COLO668 (cell line): ENCODE data around the gene CFAP298.
"Not testable (repeated sequence)": the region's sequence is repeated elsewhere in the genome, so short reads cannot be mapped to it uniquely, and the experiment has no call there.

Experiments used
- DNase-seq: peaks from one replicate; lab custom pipeline; 2025; ENCODE audit not compliant: unreplicated experiment; lab: John Stamatoyannopoulos, UW

Gene CFAP298, protein sequence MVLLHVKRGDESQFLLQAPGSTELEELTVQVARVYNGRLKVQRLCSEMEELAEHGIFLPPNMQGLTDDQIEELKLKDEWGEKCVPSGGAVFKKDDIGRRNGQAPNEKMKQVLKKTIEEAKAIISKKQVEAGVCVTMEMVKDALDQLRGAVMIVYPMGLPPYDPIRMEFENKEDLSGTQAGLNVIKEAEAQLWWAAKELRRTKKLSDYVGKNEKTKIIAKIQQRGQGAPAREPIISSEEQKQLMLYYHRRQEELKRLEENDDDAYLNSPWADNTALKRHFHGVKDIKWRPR

DNA sequence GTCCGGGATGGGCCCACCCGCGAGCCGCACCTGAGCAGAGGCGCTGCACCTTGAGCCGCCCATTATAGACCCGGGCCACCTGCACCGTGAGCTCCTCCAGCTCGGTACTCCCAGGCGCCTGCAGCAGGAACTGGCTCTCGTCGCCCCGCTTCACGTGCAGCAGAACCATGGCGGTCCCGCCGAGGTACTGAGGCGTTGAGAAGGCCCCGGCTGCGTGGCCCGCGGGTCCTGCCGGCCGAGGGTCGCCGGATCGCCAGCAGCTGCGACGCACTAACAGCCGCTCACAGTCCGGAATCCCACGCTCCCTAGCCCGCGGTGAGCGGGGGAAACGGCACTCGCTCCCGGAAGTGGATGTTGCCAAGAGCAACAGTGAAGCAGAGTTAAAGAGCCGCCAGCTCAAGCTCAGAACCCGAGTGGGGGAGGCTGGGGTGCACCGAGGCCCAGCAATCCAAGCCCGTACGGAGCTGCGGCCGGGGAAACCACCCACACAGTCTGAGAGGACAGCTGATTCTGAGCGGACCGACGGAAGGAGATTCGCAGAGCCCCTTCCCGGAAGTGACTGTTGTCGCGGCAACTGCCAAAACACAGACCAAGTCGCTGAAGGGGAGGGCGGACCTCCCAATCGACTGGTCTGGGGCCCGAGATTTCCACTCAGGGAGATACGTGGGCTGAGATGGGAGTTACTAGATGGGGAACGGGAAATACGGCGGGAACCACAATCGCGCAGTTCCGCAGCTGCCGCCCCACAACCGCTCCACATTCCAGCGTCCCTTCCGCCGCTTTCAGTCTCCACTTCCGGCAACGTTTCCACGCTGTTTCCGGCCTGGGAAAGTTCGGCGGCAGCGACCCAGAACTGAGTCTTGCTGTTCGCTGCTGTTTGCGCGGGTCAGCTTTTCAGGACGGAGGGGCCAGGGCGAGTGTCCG, at the start of gene CFAP298:
CFAP298 (minus strand) TSS at position 303 of the 924 bp plus-strand sequence; CDS start at position 169, 134 bp downstream.
- DNase-seq = peak; percentile 90

GRCh38 chr21:32661026-32661782, 49.0 kb upstream of the CFAP298 start:
- not testable (repeated sequence) for DNase-seq

- DNase-seq = no peak
These were observed 46.3 kb upstream of the CFAP298 start for GRCh38 chr21:32658524-32658923.

DNA sequence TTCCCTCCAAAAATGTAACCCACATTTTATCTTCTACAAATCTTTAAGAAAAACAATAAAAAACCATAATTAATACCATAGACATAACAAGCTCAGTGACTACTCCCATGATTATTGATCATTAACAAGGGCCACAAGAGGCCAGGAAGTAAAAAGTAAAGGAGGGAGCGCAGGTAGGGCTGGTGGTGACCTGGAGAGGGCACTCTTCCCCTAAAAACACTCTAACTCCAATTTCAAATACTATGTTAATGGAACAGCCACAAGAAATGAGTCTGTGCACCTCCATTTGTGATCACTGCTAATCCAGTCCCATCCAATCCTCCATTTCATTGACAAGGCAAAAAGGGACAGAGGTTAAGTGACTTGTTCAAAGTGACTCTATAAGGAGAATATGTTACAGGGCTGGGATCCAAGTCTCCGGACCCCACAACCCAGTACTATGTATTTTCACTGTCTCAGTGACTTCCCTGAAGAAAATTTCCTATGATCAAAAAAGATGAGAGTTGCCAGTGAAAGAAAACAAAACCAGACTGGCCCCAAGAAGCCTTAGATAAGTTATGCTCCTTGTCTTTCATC, 41.2 kb upstream of the CFAP298 start:
- DNase-seq = peak; percentile 12

- no peak for DNase-seq
These were observed 36.0 kb upstream of the CFAP298 start for GRCh38 chr21:32648165-32648564.

GRCh38 chr21:32645261-32646182, 33.3 kb upstream of the CFAP298 start:
- no peak for DNase-seq

- DNase-seq = no peak
These were observed 29.8 kb upstream of the CFAP298 start for GRCh38 chr21:32641710-32642698.

DNA sequence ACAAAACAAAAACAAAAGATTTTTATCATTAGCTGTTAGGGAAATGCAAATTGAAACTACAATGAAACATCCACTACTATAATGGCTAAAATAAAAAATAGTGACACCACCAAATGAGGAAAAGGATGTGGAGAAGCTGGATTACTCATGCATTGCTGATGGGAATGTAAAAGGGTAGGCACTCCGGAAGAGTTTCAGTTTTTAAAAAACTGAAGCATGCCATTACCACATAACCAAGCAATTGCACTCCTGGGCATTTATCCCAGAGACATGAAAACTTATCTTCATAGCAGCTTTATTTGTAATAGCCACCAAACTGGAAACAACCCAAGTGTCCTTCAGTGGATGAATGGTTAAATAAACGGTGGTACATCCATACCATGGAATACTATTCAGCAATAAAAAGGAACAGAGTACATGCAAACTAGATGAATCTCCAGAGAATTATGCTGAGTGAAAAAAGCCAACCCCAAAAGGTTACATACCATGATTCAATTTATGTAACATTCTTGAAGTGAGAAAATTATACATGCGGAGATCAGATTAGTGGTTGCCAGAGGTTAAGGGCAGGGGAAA, 14.5 kb upstream of the CFAP298 start:
- no peak for DNase-seq

GRCh38 chr21:32618218-32618617, 6.0 kb upstream of the CFAP298 start:
- DNase-seq = not testable (repeated sequence)

GRCh38 chr21:32613436-32614043, 1.4 kb upstream of the CFAP298 start:
- no peak for DNase-seq

DNA sequence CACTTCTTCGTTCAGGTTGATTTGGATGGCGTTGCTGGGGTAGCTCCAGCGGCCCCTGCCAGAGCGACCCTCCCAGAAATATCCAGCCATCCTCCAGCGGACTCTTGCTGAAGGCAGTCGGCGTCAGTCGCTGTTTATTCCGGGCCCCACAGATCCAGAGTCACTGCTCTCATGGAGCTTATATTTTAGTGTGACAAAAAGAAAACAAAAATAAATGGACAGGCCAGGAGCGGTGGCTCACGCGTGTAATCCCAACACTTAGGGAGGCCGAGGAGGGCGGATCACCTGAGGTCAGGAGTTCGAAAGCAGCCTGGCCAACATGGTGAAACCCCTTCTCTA, 791 bp upstream of the CFAP298 start:
- DNase-seq = no peak

DNA sequence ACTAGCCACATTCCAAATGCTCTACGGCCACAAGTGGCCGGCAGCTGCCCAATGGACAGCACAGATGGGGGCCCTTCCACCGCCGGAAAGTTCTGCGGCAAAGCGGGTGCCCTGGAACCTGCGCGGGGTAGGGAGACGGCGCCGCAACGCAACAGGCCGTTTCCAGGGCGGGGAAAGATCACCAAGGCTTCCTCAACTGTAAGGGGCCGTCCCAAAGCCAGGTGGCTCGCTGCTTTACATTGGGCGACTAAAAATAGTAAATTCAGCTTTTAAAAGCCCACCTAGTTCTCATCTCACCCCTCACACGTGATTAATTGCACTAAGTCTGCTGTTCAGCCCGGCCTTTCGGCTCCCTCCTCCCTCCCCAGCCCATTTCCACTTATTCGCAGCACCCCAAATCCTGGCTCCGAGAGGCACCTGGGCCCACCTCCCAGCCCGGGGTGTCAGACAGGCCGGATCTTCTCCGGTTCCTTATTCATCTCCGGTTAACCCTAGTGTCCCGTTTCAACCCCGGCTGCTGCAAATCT, 643 bp downstream of the CFAP298 start:
- DNase-seq = peak; percentile 50

GRCh38 chr21:32610940-32611339, 1.2 kb downstream of the CFAP298 start:
- not testable (repeated sequence) for DNase-seq

- no peak for DNase-seq
These were observed 3.3 kb downstream of the CFAP298 start for GRCh38 chr21:32608851-32609250.

GRCh38 chr21:32605469-32605868, 6.7 kb downstream of the CFAP298 start:
- no peak for DNase-seq

DNA sequence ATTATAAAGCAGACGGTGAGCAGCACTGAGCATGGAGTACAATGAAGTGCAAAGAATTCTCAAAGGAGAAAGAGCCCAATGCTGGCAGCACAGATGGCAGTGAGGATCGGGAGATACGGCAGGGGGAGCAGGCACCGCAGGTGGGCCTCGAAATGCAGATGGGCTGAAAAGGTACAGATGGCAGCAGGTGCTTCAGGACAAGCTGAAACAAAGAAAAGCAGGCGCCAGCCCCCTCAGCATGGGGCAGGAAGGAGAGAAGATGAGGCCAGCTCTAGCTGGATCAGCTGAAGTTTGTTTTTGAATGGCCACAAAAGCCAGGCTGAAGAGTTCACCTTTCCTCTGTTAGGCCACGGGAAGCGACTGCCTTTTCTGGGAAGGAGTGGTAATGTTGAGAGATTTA, 7.7 kb downstream of the CFAP298 start:
- no peak for DNase-seq

DNA sequence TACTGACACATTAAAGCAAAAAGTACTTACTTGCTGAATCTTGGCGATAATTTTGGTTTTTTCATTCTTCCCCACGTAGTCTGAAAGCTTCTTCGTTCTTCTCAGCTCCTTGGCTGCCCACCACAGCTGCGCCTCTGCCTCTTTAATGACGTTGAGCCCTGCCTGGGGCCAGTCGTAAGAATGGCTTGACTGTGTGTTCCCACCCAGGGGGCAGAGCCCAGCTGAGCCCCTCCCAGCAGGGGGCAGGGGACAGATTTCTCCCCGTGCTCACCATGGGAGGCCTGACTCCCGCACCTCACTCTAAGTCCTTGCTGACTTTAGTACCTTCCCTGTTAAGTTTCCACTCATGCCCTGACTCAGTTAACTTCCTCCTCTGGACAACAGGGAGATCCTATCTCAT, 9.0 kb downstream of the CFAP298 start:
- DNase-seq = no peak

- no peak for DNase-seq
These were observed 10.1 kb downstream of the CFAP298 start for GRCh38 chr21:32602099-32602498.
